CD14-positive monocyte (primary cell): ENCODE measurements around the gene VANGL1. TPM values are rescaled to one million over a fixed set of nuclear protein-coding genes. Genes with fewer than 3 reads are reported as not detected.

Experiments used
- DNase-seq, 3 donors: peaks; one replicate each; pipeline ENCODE4 v3.0.0-alpha.2; 2011 to 2022
- H2AFZ ChIP-seq: 2 replicates; pipeline ENCODE4 v1.6.0; 2012; ENCODE audit warnings: mild to moderate bottlenecking, low read depth, low read length, inconsistent platforms; ENCODE audit not compliant: insufficient read depth, poor library complexity, severe bottlenecking
- H3K27ac ChIP-seq, 2 donors: 1 replicate in 1 of 2; 2 replicates in 1 of 2; pipeline ENCODE4 v1.5.1; 2012 to 2013; ENCODE audit warnings: low read length in 2 of 2, control low read depth in 1 of 2, inconsistent platforms in 1 of 2, low read depth in 1 of 2, mild to moderate bottlenecking in 1 of 2
- H3K27me3 ChIP-seq, 2 donors: one replicate each; pipeline versions ENCODE4 v1.6.0 to v1.6.1; 2011 to 2013; ENCODE audit warnings: low read length in 2 of 2; ENCODE audit not compliant: control insufficient read depth in 2 of 2, insufficient read depth in 2 of 2
- H3K36me3 ChIP-seq, 2 donors: replicated peaks in 1 of 2; 1 replicate in 1 of 2; 2 replicates in 1 of 2; pipeline versions ENCODE4 v1.5.1 to v1.6.1; 2012 to 2013; ENCODE audit warnings: low read length in 2 of 2, control low read depth in 1 of 2, inconsistent platforms in 1 of 2, mild to moderate bottlenecking in 1 of 2; ENCODE audit not compliant: insufficient read depth in 2 of 2, control insufficient read depth in 1 of 2
- H3K4me1 ChIP-seq, 2 donors: 1 replicate in 1 of 2; 2 replicates in 1 of 2; pipeline versions ENCODE4 v1.5.1 to v1.6.1; 2012 to 2013; ENCODE audit warnings: low read length in 2 of 2, control low read depth in 1 of 2, inconsistent platforms in 1 of 2, mild to moderate bottlenecking in 1 of 2, moderate library complexity in 1 of 2; ENCODE audit not compliant: insufficient read depth in 2 of 2, control insufficient read depth in 1 of 2
- H3K4me2 ChIP-seq: replicated peaks from 2 replicates; pipeline ENCODE3; 2012; ENCODE audit warnings: low read length, moderate library complexity, mild to moderate bottlenecking; ENCODE audit not compliant: poor library complexity, severe bottlenecking; ENCODE audit errors: extremely low read depth
- H3K4me3 ChIP-seq, 3 experiments: fragments of 200-600 bp in 1 of 3; sonication (generic) in 1 of 3; replicated peaks in 1 of 3; 1 replicate in 2 of 3; 2 replicates in 1 of 3; pipeline ENCODE4 v1.5.1; 2011 to 2013; ENCODE audit warnings: low read length in 3 of 3, mild to moderate bottlenecking in 3 of 3, control low read depth in 2 of 3, low read depth in 2 of 3, inconsistent platforms in 1 of 3, moderate library complexity in 1 of 3
- H3K79me2 ChIP-seq: 2 replicates; pipeline ENCODE4 v1.6.0; 2012; ENCODE audit warnings: mild to moderate bottlenecking, control low read depth, inconsistent platforms, low read length, moderate library complexity; ENCODE audit not compliant: insufficient read depth
- H3K9ac ChIP-seq: 2 replicates; pipeline ENCODE4 v1.6.0; 2017; ENCODE audit warnings: low read length, mild to moderate bottlenecking; ENCODE audit not compliant: insufficient read depth, poor library complexity, severe bottlenecking
- H3K9me3 ChIP-seq, 2 donors: replicated peaks in 1 of 2; 1 replicate in 1 of 2; 2 replicates in 1 of 2; pipeline versions ENCODE4 v1.5.1 to v1.6.1; 2012 to 2013; ENCODE audit warnings: low read length in 2 of 2, control low read depth in 1 of 2; ENCODE audit not compliant: control insufficient read depth in 1 of 2, insufficient read depth in 1 of 2
- H4K20me1 ChIP-seq: 2 replicates; pipeline ENCODE4 v1.6.0; 2012; ENCODE audit warnings: mild to moderate bottlenecking, low read length, control low read depth, moderate library complexity; ENCODE audit not compliant: insufficient read depth
- H3K27ac Mint-ChIP-seq, 7 donors: one replicate each; pipeline ENCODE4 v1.8.0; 2020; ENCODE audit warnings: mild to moderate bottlenecking in 7 of 7, mixed read lengths in 7 of 7, moderate library complexity in 6 of 7, inconsistent platforms in 2 of 7
- H3K27me3 Mint-ChIP-seq, 3 donors: one replicate each; pipeline ENCODE4 v1.8.0; 2021 to 2022; ENCODE audit warnings: low read depth in 3 of 3, mild to moderate bottlenecking in 3 of 3, mixed read lengths in 3 of 3, moderate library complexity in 3 of 3, inconsistent platforms in 1 of 3
- H3K36me3 Mint-ChIP-seq, 2 donors: one replicate each; pipeline ENCODE4 v1.8.0; 2020; ENCODE audit warnings: mixed read lengths in 2 of 2, inconsistent platforms in 1 of 2, mild to moderate bottlenecking in 1 of 2
- H3K4me1 Mint-ChIP-seq: one replicate; pipeline ENCODE4 v1.8.0; 2020; ENCODE audit warnings: mild to moderate bottlenecking, mixed read lengths
- H3K4me3 Mint-ChIP-seq, 2 donors: one replicate each; pipeline ENCODE4 v1.8.0; 2020; ENCODE audit warnings: mild to moderate bottlenecking in 2 of 2, mixed read lengths in 2 of 2, moderate library complexity in 1 of 2
- H3K9me3 Mint-ChIP-seq, 7 donors: one replicate each; pipeline ENCODE4 v1.8.0; 2020 to 2022; ENCODE audit warnings: mixed read lengths in 7 of 7, mild to moderate bottlenecking in 6 of 7, moderate library complexity in 6 of 7, inconsistent platforms in 2 of 7
- WGBS: methylation state at CpG from one replicate; pipeline ENCODE4 v1.1.5; 2013; ENCODE audit warnings: missing lambda C conversion rate; ENCODE audit not compliant: insufficient coverage; 5-methylcytosine and 5-hydroxymethylcytosine counted together
- intact Hi-C, 2 donors: fragments of 100-400 bp; cut with micrococcal nuclease; formaldehyde crosslinking; loops; one replicate each; pipeline versions ENCODE4 v1.15.0 to v1.15.1; 2023
- polyA plus RNA-seq, 3 donors: library from polyadenylated mRNA; depleted of rRNA in 1 of 3; unstranded in 2 of 3; stranded (reverse) in 1 of 3; fragments of 300-500 nt in 2 of 3; fragments of >200 nt in 1 of 3; fragmentation: Illumina TruSeq in 2 of 3; gene quantifications; 1 replicate in 2 of 3; 2 replicates in 1 of 3; pipeline ENCODE4 v1.2.3, GENCODE V29; 2012 to 2021
- TF ChIP-seq, protein P1 (sequence below): fragments of 200-600 bp; IDR thresholded peaks from one replicate; pipeline ENCODE4 v1.8.0; 2022; ENCODE audit warnings: antibody characterized with exemption, mild to moderate bottlenecking

VANGL1 gene
- polyA plus RNA-seq, 3 donors: 0.67 to 2.0 (median 1.3) TPM

DNA sequence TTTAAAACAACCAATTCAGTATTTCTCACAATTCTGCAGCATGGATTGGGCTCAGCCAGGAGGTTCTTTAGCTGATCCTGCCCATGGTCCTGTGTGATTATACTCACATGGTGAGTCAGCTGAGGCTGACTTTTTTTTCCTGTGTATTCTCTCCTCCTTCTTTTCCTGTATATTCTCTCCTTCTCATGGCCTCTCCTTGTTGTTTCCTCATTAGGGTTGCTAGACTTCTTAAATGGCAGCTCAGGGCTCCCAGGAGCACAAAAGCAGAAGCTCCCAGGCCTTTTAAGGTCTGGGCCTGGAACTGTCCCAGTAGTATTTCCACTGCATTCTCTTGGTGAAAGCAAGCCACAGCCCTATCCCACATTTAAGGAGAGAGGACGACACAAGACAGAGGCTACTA lies 26.8 kb downstream of the VANGL1 start:
- no peak overlapping the region for H3K4me3 Mint-ChIP-seq
- no peak for DNase-seq
- 100% methylated on average over 1 of the region's 1 CpG for WGBS

DNA sequence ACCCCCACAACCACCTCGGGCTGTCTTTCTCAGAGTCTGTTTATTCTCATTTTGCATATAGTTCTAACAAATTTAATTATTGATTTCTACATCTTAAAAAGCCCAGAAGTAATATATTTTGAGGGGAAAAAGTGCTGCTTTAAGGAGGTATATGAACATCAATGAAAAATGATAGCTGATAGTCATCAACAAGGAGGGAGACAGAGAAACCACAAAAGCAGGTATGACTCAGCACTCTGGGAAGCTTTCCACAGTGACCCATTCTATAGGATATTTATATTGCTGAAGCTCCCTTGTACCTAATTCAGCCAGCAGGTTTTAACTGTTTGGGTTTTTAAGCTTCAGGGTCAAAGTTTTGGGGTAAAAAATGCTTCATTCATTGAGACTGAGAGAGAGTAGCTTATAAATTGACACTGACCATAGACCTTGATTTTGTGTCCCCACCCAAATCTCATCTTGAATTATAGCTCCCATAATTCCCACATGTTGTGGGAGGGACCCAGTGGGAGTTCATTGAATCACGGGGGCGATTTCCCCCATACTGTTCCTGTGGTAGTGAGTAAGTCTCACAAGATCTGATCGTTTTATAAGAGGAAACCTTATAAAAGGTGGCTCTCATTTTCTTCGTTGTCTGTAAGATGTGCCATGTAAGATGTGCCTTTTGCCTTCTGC lies 27.4 kb downstream of the VANGL1 start:
- no peak overlapping the region for H3K4me3 Mint-ChIP-seq
- H2AFZ ChIP-seq: no peak overlapping the region
- no peak overlapping the region for H3K27ac Mint-ChIP-seq
- no peak overlapping the region for H3K27ac ChIP-seq
- H4K20me1 ChIP-seq: no peaks in the 10 kb centered on the region
- no peaks in the 10 kb centered on the region for H3K9me3 ChIP-seq
- no CpG with 5 or more reads among the region's 5 CpGs for WGBS
- no peak overlapping the region for H3K4me2 ChIP-seq
- intact Hi-C loops: no loop called here
- TF ChIP-seq, protein P1, sequence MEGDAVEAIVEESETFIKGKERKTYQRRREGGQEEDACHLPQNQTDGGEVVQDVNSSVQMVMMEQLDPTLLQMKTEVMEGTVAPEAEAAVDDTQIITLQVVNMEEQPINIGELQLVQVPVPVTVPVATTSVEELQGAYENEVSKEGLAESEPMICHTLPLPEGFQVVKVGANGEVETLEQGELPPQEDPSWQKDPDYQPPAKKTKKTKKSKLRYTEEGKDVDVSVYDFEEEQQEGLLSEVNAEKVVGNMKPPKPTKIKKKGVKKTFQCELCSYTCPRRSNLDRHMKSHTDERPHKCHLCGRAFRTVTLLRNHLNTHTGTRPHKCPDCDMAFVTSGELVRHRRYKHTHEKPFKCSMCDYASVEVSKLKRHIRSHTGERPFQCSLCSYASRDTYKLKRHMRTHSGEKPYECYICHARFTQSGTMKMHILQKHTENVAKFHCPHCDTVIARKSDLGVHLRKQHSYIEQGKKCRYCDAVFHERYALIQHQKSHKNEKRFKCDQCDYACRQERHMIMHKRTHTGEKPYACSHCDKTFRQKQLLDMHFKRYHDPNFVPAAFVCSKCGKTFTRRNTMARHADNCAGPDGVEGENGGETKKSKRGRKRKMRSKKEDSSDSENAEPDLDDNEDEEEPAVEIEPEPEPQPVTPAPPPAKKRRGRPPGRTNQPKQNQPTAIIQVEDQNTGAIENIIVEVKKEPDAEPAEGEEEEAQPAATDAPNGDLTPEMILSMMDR: no peak
- no peaks in the 10 kb centered on the region for H3K4me1 ChIP-seq
- H3K79me2 ChIP-seq: no peaks in the 10 kb centered on the region
- H3K9ac ChIP-seq: no peak overlapping the region
- peaks cover 5% of the 10 kb centered on the region for H3K4me1 Mint-ChIP-seq
- H3K9me3 Mint-ChIP-seq: peaks cover 0 to 5% (median 0%) of the 10 kb centered on the region in 7 donors
- no peak overlapping the region for H3K4me3 ChIP-seq
- peaks cover 8 to 32% of the 10 kb centered on the region in 2 donors for H3K36me3 ChIP-seq
- H3K27me3 ChIP-seq: no peaks in the 10 kb centered on the region
- no peaks in the 10 kb centered on the region for H3K27me3 Mint-ChIP-seq
- no peak for DNase-seq
- peaks cover 2 to 13% of the 10 kb centered on the region in 2 donors for H3K36me3 Mint-ChIP-seq

More for the DNA sequence above, 26.8 kb downstream of the VANGL1 start:
- no peaks in the 10 kb centered on the region for H3K79me2 ChIP-seq
- no peaks in the 10 kb centered on the region for H4K20me1 ChIP-seq
- intact Hi-C loops: no loop called here
- H3K4me3 ChIP-seq: no peak overlapping the region
- no peaks in the 10 kb centered on the region for H3K4me1 ChIP-seq
- H3K4me1 Mint-ChIP-seq: peaks cover 5% of the 10 kb centered on the region
- peaks cover 13 to 38% of the 10 kb centered on the region in 2 donors for H3K36me3 ChIP-seq
- TF ChIP-seq, protein P1: no peak
- no peaks in the 10 kb centered on the region for H3K9me3 ChIP-seq
- peaks cover 0 to 5% (median 0%) of the 10 kb centered on the region in 7 donors for H3K9me3 Mint-ChIP-seq
- H3K27ac ChIP-seq: no peak overlapping the region
- no peak overlapping the region for H3K9ac ChIP-seq
- no peaks in the 10 kb centered on the region for H3K27me3 Mint-ChIP-seq
- H3K27me3 ChIP-seq: no peaks in the 10 kb centered on the region
- H3K27ac Mint-ChIP-seq: peak overlapping the region in 2 of 7 donors; percentile 10 to 56
- no peak overlapping the region for H2AFZ ChIP-seq
- no peak overlapping the region for H3K4me2 ChIP-seq
- peaks cover 7 to 17% of the 10 kb centered on the region in 2 donors for H3K36me3 Mint-ChIP-seq
